AML-193 (cell line): ENCODE data around the gene NOP53.
"Not testable (repeated sequence)": the region's sequence is repeated elsewhere in the genome, so short reads cannot be mapped to it uniquely, and the experiment has no call there.

Experiments
- DNase-seq, 2 experiments: peaks; one replicate each; lab custom pipeline; 2025; lab: John Stamatoyannopoulos, UW

Gene NOP53

GRCh38 chr19:47777245-47778048 is 32.1 kb downstream of the NOP53 start:
- DNase-seq, result not testable (repeated sequence)

DNA sequence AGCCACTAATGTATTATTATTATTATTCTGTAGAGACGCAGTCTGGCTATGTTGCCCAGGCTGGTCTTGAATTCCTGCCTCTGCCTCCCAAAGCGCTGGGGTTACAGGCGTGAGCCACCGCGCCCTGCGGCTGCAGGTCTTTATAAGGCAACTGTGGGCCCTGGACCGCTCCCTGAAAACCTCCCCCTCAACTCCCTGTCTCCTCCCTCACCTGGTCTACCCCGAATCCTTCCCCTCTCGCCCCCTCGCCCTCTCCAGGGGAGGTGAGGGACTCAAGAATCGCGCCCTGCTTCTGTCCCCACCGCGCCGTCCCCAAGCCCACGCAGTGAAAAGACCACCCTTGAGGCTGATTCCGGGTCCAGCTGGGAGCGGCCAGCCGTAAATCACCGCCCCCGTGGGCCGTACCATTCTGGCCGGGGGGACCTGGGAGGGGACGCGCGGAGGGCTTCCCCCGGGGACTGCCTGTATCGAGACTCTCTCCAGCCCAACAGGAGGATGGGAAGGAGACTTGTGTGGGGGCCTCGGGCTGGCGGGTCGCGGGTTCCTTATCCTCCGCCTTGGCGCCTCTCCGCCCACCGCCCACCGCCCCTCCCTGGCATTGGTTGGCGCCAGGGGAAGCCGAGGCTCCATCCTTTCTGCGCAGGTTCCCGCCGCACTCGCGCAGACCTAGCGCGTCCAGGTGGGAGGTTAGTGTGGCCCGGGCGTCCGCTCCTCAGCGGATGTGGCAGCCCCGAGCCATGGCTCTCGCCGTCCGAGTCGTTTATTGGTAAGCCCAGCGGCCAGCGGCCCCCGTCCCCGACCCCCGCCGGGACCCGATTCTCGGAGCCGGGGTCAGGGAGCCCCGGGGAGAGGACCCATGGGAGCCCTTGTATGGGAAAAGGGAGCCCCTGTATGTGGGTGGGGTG is 33.0 kb downstream of the NOP53 start, which contains the start of gene SELENOW:
Gene SELENOW, plus strand, starts transcription at position 655 of the 905 bp plus-strand sequence. Its CDS starts 83 bp downstream, at position 738.
- peak; percentile 29 to 33 for DNase-seq

DNA sequence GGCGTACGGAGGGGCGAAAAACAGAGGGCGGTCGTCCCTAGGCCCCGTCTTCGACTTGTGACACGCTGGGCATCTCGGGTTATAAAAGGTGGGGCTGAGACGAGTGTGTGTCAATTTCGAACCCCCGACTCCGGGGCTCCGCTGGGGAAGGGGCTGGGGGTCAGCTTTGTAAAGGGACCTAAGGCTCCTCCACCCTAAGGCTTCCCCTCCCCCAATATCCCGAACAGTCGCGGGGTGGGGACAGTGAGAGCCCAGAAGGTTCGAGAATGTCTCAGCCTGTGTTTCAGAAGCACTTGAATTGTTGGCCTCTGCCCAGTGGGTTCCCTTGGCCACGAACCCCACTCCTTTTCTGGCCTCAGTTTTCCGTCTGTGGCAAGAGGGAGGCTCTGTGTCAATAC is 33.6 kb downstream of the NOP53 start:
- DNase-seq, result no peak

DNA sequence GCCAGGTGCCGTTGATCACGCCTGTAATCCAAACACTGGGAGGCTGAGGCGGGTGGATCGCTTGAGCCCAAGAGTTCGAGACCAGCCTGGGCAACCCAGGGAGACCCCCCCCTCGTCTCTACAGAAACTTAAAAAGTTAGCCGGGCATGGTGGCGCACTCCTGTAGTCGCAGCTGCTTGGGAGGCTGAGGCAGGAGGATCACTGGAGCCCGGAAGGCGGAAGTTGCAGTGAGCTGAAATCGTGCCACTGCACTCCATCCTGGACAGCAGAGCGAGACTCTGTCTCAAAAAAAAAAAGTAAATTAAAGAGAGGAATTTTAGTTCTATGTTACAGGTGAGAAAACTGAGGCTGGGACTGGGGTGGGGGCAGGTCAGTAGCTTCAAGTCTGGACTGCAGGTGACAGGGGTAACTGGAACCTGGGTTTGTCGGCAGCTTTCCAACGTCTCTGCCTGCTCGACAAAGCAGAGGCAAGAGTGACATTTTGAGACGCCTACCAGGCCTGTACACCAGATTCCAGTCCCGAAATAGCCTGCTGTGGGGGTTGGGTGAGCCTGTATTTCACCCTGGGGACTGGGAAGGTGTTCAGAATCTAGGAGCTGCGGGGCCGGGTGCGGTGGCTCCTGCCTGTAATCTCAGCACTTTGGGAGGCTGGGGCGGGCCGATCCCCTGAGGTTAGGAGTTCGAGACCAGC is 34.3 kb downstream of the NOP53 start:
- DNase-seq, result no peak

DNA sequence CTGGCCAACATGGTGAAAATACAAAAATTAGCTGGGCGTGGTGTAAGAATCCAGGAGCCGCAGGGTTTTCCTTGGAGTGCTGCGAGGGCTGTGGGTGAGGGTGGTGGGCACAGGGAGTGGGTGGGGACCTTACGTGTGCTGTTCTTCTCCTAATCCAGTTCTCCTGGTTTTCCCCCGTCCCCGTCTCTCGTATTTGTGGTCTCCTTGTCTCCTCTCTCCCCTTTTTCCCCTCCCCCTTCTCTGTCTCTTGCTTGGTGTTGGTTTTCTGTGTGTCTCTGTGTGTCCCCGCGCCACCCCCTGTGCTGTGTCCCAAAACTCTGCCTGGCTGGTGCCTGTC is 34.8 kb downstream of the NOP53 start:
- no peak for DNase-seq

DNA sequence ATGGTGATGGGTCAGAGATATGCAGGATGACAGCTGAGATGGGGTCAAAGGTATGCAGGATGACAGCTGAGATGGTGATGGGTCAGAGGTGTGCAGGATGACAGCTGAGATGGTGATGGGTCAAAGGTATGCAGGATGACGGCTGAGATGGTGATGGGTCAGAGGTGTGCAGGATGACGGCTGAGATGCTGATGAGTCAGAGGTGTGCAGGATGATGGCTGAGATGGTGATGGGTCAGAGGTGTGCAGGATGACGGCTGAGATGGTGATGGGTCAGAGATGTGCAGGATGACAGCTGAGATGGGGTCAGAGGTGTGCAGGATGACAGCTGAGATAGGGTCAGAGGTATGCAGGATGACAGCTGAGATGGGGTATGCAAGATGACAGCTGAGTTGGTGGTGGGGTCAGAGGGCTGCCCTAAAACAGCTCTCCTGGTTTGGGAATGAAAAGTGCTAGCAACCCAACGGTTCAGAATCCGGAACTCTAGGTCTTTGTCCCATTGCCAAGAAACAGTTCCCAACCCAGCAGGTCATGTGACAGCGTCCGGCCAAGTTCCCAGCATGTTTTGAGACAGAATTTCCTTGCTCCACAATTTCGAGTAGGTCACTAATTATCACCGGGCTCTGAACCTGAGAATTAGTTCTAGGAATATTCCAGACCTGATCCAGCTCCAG is 36.4 kb downstream of the NOP53 start:
- no peak for DNase-seq

GRCh38 chr19:47786566-47786965 is 41.2 kb downstream of the NOP53 start:
- no peak for DNase-seq

DNA sequence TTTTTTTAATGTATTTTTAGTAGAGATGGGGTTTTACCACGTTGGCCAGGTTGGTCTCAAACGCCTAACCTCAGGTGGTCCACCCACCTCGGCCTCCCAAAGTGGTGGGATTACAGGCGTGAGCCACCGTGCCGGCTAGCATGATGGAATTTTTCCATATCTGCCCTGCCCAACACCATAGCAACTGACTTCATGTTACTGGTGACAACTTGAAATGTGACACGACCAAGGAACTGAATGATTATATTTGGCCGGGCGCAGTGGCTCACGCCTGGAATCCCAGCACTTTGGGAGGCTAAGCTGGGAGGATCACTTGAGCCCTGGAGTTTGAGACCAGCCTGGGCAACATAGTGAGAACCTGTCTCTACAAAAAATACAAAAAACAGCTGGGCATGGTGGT is 42.0 kb downstream of the NOP53 start:
- DNase-seq, result not testable (repeated sequence)

- DNase-seq, result not testable (repeated sequence)
Measured at GRCh38 chr19:47789811-47790210, 44.5 kb downstream of the NOP53 start.

GRCh38 chr19:47790398-47790814 is 45.1 kb downstream of the NOP53 start:
- peak; percentile 48 to 52 for DNase-seq

GRCh38 chr19:47792616-47793015 is 47.3 kb downstream of the NOP53 start:
- DNase-seq, result no peak

GRCh38 chr19:47794526-47794925 is 49.2 kb downstream of the NOP53 start:
- DNase-seq, result no peak

DNA sequence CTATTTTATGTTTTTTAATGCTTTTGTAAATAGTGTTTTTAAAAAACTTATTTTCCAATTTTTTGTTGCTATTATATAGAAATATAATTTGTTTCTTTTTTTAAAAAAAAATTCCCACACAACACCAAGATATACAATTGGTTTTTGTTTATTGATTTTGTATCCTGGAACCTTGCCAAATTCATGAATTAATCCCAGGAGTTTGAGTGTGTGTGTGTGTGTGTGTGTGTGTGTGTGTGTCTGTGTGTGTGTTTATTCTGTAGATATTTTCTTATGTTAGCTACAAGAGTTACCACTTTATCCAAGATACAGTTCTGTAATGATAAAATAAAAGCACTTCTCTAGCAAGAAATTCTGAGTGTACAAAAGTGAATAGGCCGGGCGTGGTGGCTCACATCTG is 51.4 kb downstream of the NOP53 start:
- no peak for DNase-seq

- no peak for DNase-seq
Measured at GRCh38 chr19:47797996-47798903, 52.9 kb downstream of the NOP53 start.

- DNase-seq, result no peak
Measured at GRCh38 chr19:47798904-47799266, 53.5 kb downstream of the NOP53 start.

GRCh38 chr19:47801270-47801669 is 55.9 kb downstream of the NOP53 start:
- no peak for DNase-seq

DNA sequence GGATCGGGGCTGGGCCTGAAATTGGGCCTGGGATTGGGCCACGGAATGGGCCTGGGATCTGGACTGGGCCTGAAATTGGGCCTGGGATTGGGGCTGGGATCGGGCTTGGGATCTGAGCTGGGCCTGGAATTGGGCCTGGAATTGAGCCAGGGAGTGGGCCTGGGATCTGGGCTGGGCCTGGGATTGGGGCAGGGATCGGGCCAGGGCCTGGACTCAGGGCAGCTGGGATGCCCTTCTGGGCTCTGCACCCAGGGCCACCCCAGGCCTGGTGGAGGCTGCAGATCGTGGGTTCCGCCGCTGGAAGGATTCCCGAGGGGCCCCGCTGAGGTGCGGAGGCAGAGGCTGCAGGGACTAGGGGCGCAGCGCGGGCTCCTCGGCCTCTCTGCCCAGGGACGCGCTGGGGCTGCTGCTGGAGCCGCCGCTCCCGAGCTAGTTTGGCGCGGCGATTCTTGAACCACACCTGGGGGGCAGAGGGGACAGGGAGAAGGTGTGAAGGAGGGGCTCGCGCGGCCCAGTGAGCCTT is 57.2 kb downstream of the NOP53 start:
- DNase-seq, result no peak

DNA sequence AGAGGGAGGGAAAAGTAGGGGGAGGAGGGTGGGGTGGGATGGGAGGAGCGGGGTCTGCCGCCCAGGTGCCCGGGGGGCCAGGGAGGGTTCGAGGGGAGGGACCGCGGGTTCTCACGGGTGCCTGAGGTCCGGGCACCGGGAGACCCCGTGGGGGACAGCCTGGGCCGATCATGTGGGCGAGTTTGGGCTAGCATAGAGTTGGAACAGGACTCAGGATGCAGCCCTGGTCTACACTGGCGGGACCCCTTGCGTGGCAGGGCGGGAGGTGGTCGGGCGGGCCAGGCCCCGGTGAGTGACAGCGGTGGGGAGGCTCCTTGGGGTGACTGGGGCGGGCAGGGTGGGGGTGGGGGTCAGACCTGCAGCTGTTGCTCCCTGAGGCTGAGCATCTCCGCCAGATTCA is 57.8 kb downstream of the NOP53 start:
- DNase-seq, result not testable (repeated sequence)

DNA sequence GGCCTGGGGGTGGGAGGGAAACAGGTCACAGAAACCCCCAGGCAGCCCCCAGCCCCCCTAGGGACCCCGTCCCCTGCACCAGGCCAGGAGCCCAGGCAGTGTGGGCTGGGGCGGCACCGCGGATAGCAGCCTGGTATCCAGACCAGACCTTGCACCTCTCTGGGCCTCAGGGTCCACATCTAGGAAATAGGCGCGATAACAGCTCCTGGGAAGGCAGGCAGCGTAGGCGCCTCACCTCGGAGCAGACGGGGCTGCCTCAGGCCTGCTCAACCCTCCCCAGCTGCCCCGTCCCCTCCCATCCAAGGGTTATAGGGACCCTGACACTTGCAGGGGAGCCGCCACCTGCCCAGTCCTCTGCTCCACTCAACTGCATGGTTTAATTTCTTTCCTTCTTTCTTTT is 58.3 kb downstream of the NOP53 start:
- not testable (repeated sequence) for DNase-seq

- not testable (repeated sequence) for DNase-seq
Measured at GRCh38 chr19:47804451-47804850, 59.1 kb downstream of the NOP53 start, which contains the start of gene TPRX1. Gene TPRX1 (minus strand): TSS chr19:47804551. CDS start chr19:47804539, 12 bp downstream.
